ENCODE measurements around the gene MALRD1. TPM values are rescaled to one million over a fixed set of nuclear protein-coding genes. Genes with fewer than 3 reads are reported as not detected.

MALRD1 gene
- total RNA-seq, 1 donor from 2014 or later = 0.11 TPM

GRCh38 chr10:19606968-19607367, 558.4 kb downstream of the MALRD1 start:
- Histone ChIP-seq H3K4me1 (no peaks in the 10 kb centered on the region), H3K36me3 (no peaks in the 10 kb centered on the region), H3K9me3 (ENCODE audit: low read depth) (no peaks in the 10 kb centered on the region), H3K4me2 (no peak overlapping the region), H3F3A (ENCODE audit: low read depth) (no peaks in the 10 kb centered on the region), H3K27ac (no peak overlapping the region), H3K79me2 (ENCODE audit: low read depth) (no peaks in the 10 kb centered on the region), H3K27me3 (no peaks in the 10 kb centered on the region), H3K4me3 (no peak overlapping the region), H4K20me1 (ENCODE audit: low read depth) (no peaks in the 10 kb centered on the region), H3K9ac (no peak overlapping the region), H2AFZ (replicated peaks) (no peak overlapping the region)
- H3K9me3 Mint-ChIP-seq = no peaks in the 10 kb centered on the region
- TF ChIP-seq EZH2phosphoT487 (IDR thresholded peaks at IDR 0.05) = no peak
- TF ChIP-seq CTCF (IDR thresholded peaks at IDR 0.05) = no peak
- no peak for TF ChIP-seq EZH2 (IDR thresholded peaks at IDR 0.05)
- H3K27me3 Mint-ChIP-seq (ENCODE audit: insufficient read depth, low read depth) = peaks cover 3% of the 10 kb centered on the region
- H3K36me3 Mint-ChIP-seq = no peaks in the 10 kb centered on the region
- no peak overlapping the region for H3K27ac Mint-ChIP-seq
- DNase-seq (ENCODE audit: low spot score) = no peak
- H3K4me1 Mint-ChIP-seq = no peaks in the 10 kb centered on the region
- H3K4me3 Mint-ChIP-seq = no peak overlapping the region

- no peaks in the 10 kb centered on the region for H4K20me1 ChIP-seq (ENCODE audit: low read depth)
- TF ChIP-seq EZH2 (IDR thresholded peaks at IDR 0.05) = no peak
- no peak for TF ChIP-seq EZH2phosphoT487 (IDR thresholded peaks at IDR 0.05)
- no peak for TF ChIP-seq CTCF (IDR thresholded peaks at IDR 0.05)
- Mint-ChIP-seq H3K36me3 (no peaks in the 10 kb centered on the region), H3K9me3 (no peaks in the 10 kb centered on the region), H3K27me3 (ENCODE audit: insufficient read depth, low read depth) (peaks cover 3% of the 10 kb centered on the region), H3K4me3 (no peak overlapping the region), H3K27ac (no peak overlapping the region), H3K4me1 (no peaks in the 10 kb centered on the region)
- H3K36me3 ChIP-seq = no peaks in the 10 kb centered on the region
- no peaks in the 10 kb centered on the region for H3K27me3 ChIP-seq
- H3K27ac ChIP-seq = no peak overlapping the region
- H3F3A ChIP-seq (ENCODE audit: low read depth) = no peaks in the 10 kb centered on the region
- no peak for DNase-seq (ENCODE audit: low spot score)
- H3K79me2 ChIP-seq (ENCODE audit: low read depth) = no peaks in the 10 kb centered on the region
- H3K4me1 ChIP-seq = no peaks in the 10 kb centered on the region
- H2AFZ ChIP-seq (replicated peaks) = no peak overlapping the region
- H3K9ac ChIP-seq = no peak overlapping the region
- H3K4me3 ChIP-seq = no peak overlapping the region
- H3K9me3 ChIP-seq (ENCODE audit: low read depth) = no peaks in the 10 kb centered on the region
- no peak overlapping the region for H3K4me2 ChIP-seq
Observed at GRCh38 chr10:19611775-19612174, 563.2 kb downstream of the MALRD1 start.

- TF ChIP-seq CTCF (IDR thresholded peaks at IDR 0.05) (no peak), EZH2 (IDR thresholded peaks at IDR 0.05) (no peak), EZH2phosphoT487 (IDR thresholded peaks at IDR 0.05) (no peak)
- H3K36me3 ChIP-seq = no peaks in the 10 kb centered on the region
- Mint-ChIP-seq H3K36me3 (no peaks in the 10 kb centered on the region), H3K9me3 (no peaks in the 10 kb centered on the region), H3K27ac (no peak overlapping the region), H3K4me3 (no peak overlapping the region), H3K27me3 (ENCODE audit: insufficient read depth, low read depth) (no peaks in the 10 kb centered on the region), H3K4me1 (no peaks in the 10 kb centered on the region)
- no peaks in the 10 kb centered on the region for H3K9me3 ChIP-seq (ENCODE audit: low read depth)
- no peaks in the 10 kb centered on the region for H3K27me3 ChIP-seq
- H3F3A ChIP-seq (ENCODE audit: low read depth) = no peaks in the 10 kb centered on the region
- H3K27ac ChIP-seq = no peak overlapping the region
- no peaks in the 10 kb centered on the region for H3K79me2 ChIP-seq (ENCODE audit: low read depth)
- no peak overlapping the region for H3K4me3 ChIP-seq
- no peak overlapping the region for H3K9ac ChIP-seq
- no peak overlapping the region for H3K4me2 ChIP-seq
- no peak for DNase-seq (ENCODE audit: low spot score)
- no peaks in the 10 kb centered on the region for H3K4me1 ChIP-seq
- H4K20me1 ChIP-seq (ENCODE audit: low read depth) = no peaks in the 10 kb centered on the region
- H2AFZ ChIP-seq (replicated peaks) = no peak overlapping the region
Observed at GRCh38 chr10:19616966-19617365, 568.4 kb downstream of the MALRD1 start.

All from neural progenitor cell (in vitro differentiated cells).